Lung (tissue), 12 donors: ENCODE data around the gene NRDE2. TPM values are rescaled to one million over a fixed set of nuclear protein-coding genes. Genes with fewer than 3 reads are reported as not detected.
A peak's percentile ranks its signal among the peaks of the same experiment; 100 is the strongest.

Experiments
- ATAC-seq: fragments of 200-7000 bp; cut with Tn5 transposase; one replicate; pipeline ENCODE4 v1.9.1; 2020; ENCODE audit warnings: moderate number of reproducible peaks; ENCODE audit not compliant: insufficient read depth, low FRiP score
- DNase-seq, 3 donors: peaks; one replicate each; pipeline ENCODE4 v3.0.0-alpha.2; 2013 to 2017
- H3K27ac ChIP-seq, 2 donors: one replicate each; pipeline ENCODE4 v1.5.1; 2013; ENCODE audit warnings: mild to moderate bottlenecking in 2 of 2, moderate library complexity in 2 of 2, control low read depth in 1 of 2, inconsistent platforms in 1 of 2, low read depth in 1 of 2, low read length in 1 of 2
- H3K27me3 ChIP-seq, 3 donors: one replicate each; pipeline ENCODE4 v1.5.1; 2013; ENCODE audit warnings: low read length in 2 of 3; ENCODE audit not compliant: control insufficient read depth in 3 of 3, insufficient read depth in 3 of 3
- H3K36me3 ChIP-seq, 4 donors: one replicate each; pipeline ENCODE4 v1.5.1; 2013; ENCODE audit warnings: low read length in 4 of 4, mild to moderate bottlenecking in 1 of 4, moderate library complexity in 1 of 4; ENCODE audit not compliant: control insufficient read depth in 4 of 4, insufficient read depth in 4 of 4
- H3K4me1 ChIP-seq, 5 donors: one replicate each; pipeline ENCODE4 v1.5.1; 2013; ENCODE audit warnings: low read length in 5 of 5, mild to moderate bottlenecking in 2 of 5, moderate library complexity in 1 of 5; ENCODE audit not compliant: control insufficient read depth in 5 of 5, insufficient read depth in 5 of 5
- H3K4me3 ChIP-seq: one replicate; pipeline ENCODE4 v1.5.1; 2013; ENCODE audit warnings: mild to moderate bottlenecking, control low read depth, moderate library complexity
- H3K9ac ChIP-seq, 2 donors: one replicate each; pipeline ENCODE4 v1.5.1; 2013; ENCODE audit warnings: low read length in 2 of 2, control low read depth in 1 of 2; ENCODE audit not compliant: insufficient read depth in 1 of 2
- H3K9me3 ChIP-seq, 4 donors: one replicate each; pipeline ENCODE4 v1.5.1; 2013; ENCODE audit warnings: low read length in 3 of 4, mild to moderate bottlenecking in 1 of 4, moderate library complexity in 1 of 4; ENCODE audit not compliant: control insufficient read depth in 4 of 4, insufficient read depth in 3 of 4
- whole genome bisulfite sequencing, 2 donors: extraction: QIAGEN DNeasy Blood & Tissue Kit; methylation state at CpG; one replicate each; pipeline ENCODE4 v1.1.7; 2013; 5-methylcytosine and 5-hydroxymethylcytosine counted together
- polyA plus RNA-seq, 2 donors: library from polyadenylated mRNA; stranded (reverse); fragments of 200-250 nt; gene quantifications; one replicate each; pipeline ENCODE4 v1.2.1, GENCODE V29; 2013
- total RNA-seq, 2 donors: library from RNA; depleted of rRNA in 1 of 2; stranded (reverse); fragments of >200 nt in 1 of 2; gene quantifications; one replicate each; pipeline ENCODE4 v1.2.1, GENCODE V29; 2014 to 2021
- TF ChIP-seq, protein P1 (sequence below): IDR thresholded peaks from 2 replicates; pipeline ENCODE4 v1.5.1; 2012; ENCODE audit warnings: mild to moderate bottlenecking; ENCODE audit errors: control extremely low read depth, extremely low read depth
- donor health status: control.
- donor health status: control.
- donor health status: Bipolar disorder and iron deficiency.
- donor health status: healthy.
- donor health status: DM: yes; HTN: yes; CAD: no.

The NRDE2 gene
- total and polyA plus RNA-seq, 4 donors, result 7.0 to 21.0 (median 13.3) TPM

DNA sequence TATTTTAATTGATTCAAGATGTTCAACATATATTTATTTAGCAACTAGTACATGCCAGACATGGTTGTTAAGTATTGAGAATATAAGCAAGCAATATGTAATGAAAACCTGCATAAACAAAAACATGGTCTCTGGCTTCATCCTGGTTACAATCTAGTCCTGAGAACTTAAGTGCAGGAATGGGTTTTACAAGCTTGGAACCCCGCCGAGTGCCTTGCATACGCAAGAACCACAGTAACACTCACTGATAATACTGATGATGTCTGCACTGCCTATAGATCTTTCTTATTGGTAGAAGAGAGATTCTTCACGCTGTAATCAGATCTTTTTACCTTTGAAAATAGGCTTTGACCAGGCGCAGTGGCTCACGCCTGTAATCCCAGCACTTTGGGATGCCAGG is 42.1 kb upstream of the NRDE2 start:
- H3K36me3 ChIP-seq, result no peaks in the 10 kb centered on the region
- 83 to 96% methylated on average over 6 of the region's 6 CpGs for WGBS, 2 donors
- ATAC-seq (no peak), DNase-seq (peak in 1 of 3 donors; percentile 30)
- no peak overlapping the region for H3K27ac ChIP-seq
- TF ChIP-seq, protein P1, sequence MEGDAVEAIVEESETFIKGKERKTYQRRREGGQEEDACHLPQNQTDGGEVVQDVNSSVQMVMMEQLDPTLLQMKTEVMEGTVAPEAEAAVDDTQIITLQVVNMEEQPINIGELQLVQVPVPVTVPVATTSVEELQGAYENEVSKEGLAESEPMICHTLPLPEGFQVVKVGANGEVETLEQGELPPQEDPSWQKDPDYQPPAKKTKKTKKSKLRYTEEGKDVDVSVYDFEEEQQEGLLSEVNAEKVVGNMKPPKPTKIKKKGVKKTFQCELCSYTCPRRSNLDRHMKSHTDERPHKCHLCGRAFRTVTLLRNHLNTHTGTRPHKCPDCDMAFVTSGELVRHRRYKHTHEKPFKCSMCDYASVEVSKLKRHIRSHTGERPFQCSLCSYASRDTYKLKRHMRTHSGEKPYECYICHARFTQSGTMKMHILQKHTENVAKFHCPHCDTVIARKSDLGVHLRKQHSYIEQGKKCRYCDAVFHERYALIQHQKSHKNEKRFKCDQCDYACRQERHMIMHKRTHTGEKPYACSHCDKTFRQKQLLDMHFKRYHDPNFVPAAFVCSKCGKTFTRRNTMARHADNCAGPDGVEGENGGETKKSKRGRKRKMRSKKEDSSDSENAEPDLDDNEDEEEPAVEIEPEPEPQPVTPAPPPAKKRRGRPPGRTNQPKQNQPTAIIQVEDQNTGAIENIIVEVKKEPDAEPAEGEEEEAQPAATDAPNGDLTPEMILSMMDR, result no peak
- H3K4me3 ChIP-seq, result no peak overlapping the region
- no peak overlapping the region for H3K9ac ChIP-seq
- H3K9me3 ChIP-seq, result no peaks in the 10 kb centered on the region
- no peaks in the 10 kb centered on the region for H3K27me3 ChIP-seq
- H3K4me1 ChIP-seq, result no peaks in the 10 kb centered on the region

DNA sequence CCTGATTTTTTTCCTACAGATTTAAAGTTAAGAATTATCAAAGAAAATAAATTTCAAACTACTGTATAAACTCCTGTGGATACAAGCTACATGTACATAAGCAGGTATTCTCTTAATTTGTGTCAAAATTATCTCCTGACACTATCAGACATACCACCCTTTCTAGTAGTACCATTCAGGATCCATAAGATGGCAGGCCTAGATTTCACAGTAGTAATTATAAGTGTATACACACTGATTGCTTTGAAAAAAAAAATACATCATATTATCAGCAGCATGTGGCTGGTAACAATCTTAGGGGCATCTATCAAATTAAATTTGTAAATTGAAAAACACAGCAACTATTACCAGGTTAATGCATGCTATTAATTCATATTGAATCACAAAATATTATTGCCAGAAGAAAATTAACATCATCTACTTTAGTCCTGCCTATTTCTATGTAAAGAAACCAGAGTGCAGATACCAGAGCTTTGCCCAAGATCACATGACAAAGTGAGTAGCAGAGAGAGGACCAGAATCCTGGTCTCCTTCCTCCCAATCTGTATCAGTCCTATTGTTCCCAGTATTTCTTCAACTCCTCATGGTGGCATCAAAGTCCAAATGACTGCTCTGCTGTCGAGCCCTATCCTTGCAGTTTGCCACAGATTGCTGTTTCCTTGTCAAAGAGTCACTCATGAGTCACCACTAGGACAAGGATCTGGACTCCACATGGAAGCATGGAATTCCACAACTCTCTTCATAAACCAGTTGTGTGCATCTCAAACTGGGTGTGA is 37.4 kb upstream of the NRDE2 start:
- H3K27ac ChIP-seq, result no peak overlapping the region
- H3K4me1 ChIP-seq, result no peaks in the 10 kb centered on the region
- no peak overlapping the region for H3K9ac ChIP-seq
- ATAC-seq (no peak), DNase-seq (no peak)
- 63 to 89% methylated on average over 1 of the region's 1 CpG for WGBS, 2 donors
- no peak overlapping the region for H3K4me3 ChIP-seq
- no peaks in the 10 kb centered on the region for H3K36me3 ChIP-seq
- TF ChIP-seq, protein P1, result no peak
- H3K9me3 ChIP-seq, result no peaks in the 10 kb centered on the region
- no peaks in the 10 kb centered on the region for H3K27me3 ChIP-seq

DNA sequence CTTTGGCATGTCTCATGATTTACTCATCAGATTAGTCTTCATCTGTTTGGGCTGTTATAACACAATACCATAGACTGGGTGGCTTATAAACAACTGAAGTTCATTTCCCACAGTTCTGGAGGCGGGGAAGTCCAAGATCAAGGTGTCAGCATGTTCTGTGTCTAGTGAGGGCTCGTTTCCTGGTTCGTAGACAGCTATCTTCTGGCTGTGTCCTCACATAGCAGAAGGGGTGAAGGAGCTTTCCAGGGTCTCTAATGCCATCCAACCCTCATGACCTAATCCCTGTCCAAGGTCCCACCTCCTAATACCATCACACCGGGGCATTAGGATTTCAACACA is 30.8 kb upstream of the NRDE2 start:
- H3K4me3 ChIP-seq, result no peak overlapping the region
- H3K27ac ChIP-seq, result no peak overlapping the region
- peaks cover 0 to 2% (median 0%) of the 10 kb centered on the region in 5 donors for H3K4me1 ChIP-seq
- TF ChIP-seq, protein P1, result no peak
- DNase-seq (no peak), ATAC-seq (no peak)
- no peak overlapping the region for H3K9ac ChIP-seq
- H3K27me3 ChIP-seq, result no peaks in the 10 kb centered on the region
- H3K36me3 ChIP-seq, result no peaks in the 10 kb centered on the region
- WGBS, 2 donors, result 89 to 91% methylated on average over 4 of the region's 4 CpGs
- H3K9me3 ChIP-seq, result peaks cover 0 to 2% (median 0%) of the 10 kb centered on the region in 4 donors
